GM12891 (cell line): ENCODE results near the gene GRIA3.

ENCODE experiments used
- PAX5 ChIP-seq: IDR thresholded peaks from 2 replicates; pipeline ENCODE4 v1.6.1; 2011; ENCODE audit warnings: low read length, moderate library complexity, mild to moderate bottlenecking; ENCODE audit not compliant: insufficient read depth, severe bottlenecking
- POLR2A ChIP-seq: IDR thresholded peaks from 2 replicates; pipeline ENCODE4 v1.6.1; 2011; ENCODE audit warnings: low read depth, low read length, control low read depth
- POLR2AphosphoS5 ChIP-seq: IDR thresholded peaks from 2 replicates; pipeline ENCODE4 v1.6.1; 2011; ENCODE audit warnings: low read depth, low read length, control low read depth
- POU2F2 ChIP-seq: IDR thresholded peaks from 2 replicates; pipeline ENCODE4 v1.6.1; 2011; ENCODE audit warnings: low read depth, mild to moderate bottlenecking, control low read depth, low read length, moderate library complexity
- SPI1 ChIP-seq: IDR thresholded peaks from 2 replicates; pipeline ENCODE4 v1.6.1; 2011; ENCODE audit warnings: low read depth, low read length, control low read depth
- TAF1 ChIP-seq: IDR thresholded peaks from 2 replicates; pipeline ENCODE4 v1.6.1; 2011; ENCODE audit warnings: low read depth, low read length, control low read depth

- no peak for TF ChIP-seq POLR2A
- no peak for TF ChIP-seq POLR2AphosphoS5
- TF ChIP-seq PAX5: no peak
- no peak for TF ChIP-seq POU2F2
- no peak for TF ChIP-seq SPI1
- no peak for TF ChIP-seq TAF1
Measured at GRCh38 chrX:123425904-123426303, 241.8 kb downstream of the GRIA3 start.
